Upper lobe of right lung (tissue), 1 donor: Measurements from ENCODE around the gene CRACR2A. TPM values are rescaled to one million over a fixed set of nuclear protein-coding genes. Genes with fewer than 3 reads are reported as not detected.

Experiments used
- ATAC-seq: fragments of 200-7000 bp; cut with Tn5 transposase; one replicate; pipeline ENCODE4 v1.9.1; 2020; ENCODE audit warnings: mild to moderate bottlenecking, moderate library complexity
- DNase-seq: peaks from one replicate; pipeline ENCODE4 v3.0.0-alpha.2; 2020
- H3K27ac ChIP-seq: fragments of 200-600 bp; one replicate; pipeline ENCODE4 v1.8.0; 2022
- H3K27me3 ChIP-seq: fragments of 200-600 bp; one replicate; pipeline ENCODE4 v1.8.0; 2022; ENCODE audit warnings: mild to moderate bottlenecking
- H3K36me3 ChIP-seq: fragments of 200-600 bp; one replicate; pipeline ENCODE4 v1.8.0; 2022
- H3K4me1 ChIP-seq: fragments of 200-600 bp; one replicate; pipeline ENCODE4 v1.8.0; 2022
- H3K4me3 ChIP-seq: fragments of 200-600 bp; one replicate; pipeline ENCODE4 v1.8.0; 2022; ENCODE audit warnings: mild to moderate bottlenecking
- H3K9me3 ChIP-seq: fragments of 200-600 bp; one replicate; pipeline ENCODE4 v1.8.0; 2022
- CTCF ChIP-seq: fragments of 200-600 bp; IDR thresholded peaks from one replicate; pipeline ENCODE4 v1.8.0; 2022; ENCODE audit warnings: antibody characterized with exemption
- intact Hi-C: fragments of 100-400 bp; cut with DNase I; formaldehyde crosslinking; loops from one replicate; pipeline ENCODE4 v1.11.0; 2022
- total RNA-seq: library from RNA; stranded (reverse); fragmentation: NEBNext Ultra II Directional; extraction: Animal tissue kit (Norgen Biotek cat#: 25700); gene quantifications from one replicate; pipeline ENCODE4 v1.2.1, GENCODE V29; 2021
- donor health status: DM: no; HTN: yes; CAD: no; lungs with severe emphysema.

Gene CRACR2A
- total RNA-seq, 1 donor from 2014 or later = 5.4 TPM

DNA sequence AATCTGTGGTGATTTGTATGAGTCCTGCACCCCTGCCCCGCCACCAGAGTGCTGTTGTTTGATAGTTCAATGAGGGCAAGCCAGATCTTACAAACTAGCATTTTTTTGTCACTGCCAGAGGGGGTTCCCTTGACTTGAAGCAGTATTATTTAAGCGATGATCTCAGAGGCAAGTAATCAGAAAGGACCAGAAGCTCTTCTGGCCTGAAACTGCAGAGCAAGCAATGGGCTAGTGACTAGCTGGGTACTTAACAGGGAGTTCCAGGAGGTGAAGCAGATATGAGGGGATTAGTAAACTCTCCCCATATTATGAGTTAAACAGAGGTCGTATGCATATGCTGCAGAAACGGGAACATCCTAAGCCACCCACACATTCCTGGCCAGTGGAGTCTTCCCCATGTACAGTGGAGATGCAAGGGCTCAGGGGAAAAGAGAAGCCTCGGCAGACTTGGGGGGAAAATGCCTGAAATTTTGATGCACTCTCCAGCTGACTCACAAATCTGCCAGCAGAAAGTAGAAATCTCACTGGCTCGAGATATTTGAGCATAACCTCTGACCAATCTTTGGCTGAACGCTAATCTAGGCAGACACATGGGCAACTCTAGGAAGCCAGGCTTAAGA is 8.3 kb upstream of the CRACR2A start:
- H3K4me1 ChIP-seq = no peaks in the 10 kb centered on the region
- no peak for TF ChIP-seq CTCF
- H3K36me3 ChIP-seq = no peaks in the 10 kb centered on the region
- no peaks in the 10 kb centered on the region for H3K9me3 ChIP-seq
- intact Hi-C loops = no loop called here
- no peak overlapping the region for H3K27ac ChIP-seq
- DNase-seq (no peak), ATAC-seq (peak; percentile 46)
- no peak overlapping the region for H3K4me3 ChIP-seq
- H3K27me3 ChIP-seq = no peaks in the 10 kb centered on the region

DNA sequence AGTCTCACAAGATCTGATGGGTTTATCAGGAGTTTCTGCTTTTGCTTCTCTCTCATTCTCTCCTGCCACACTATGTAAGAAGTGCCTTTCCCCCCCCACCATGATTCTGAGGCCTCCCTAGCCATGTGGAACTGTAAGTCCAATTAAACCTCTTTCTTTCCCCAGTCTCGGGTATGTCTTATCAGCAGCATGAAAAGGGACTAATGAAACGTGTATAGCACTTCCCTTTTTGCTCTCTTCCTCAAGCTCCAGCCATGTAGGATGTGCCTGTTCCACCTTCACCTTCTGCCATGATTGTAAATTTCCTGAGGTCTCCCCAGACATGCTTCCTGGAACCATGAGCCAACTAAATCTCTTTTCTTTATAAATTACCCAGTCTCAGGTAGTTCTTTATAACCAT is 7.0 kb upstream of the CRACR2A start:
- H3K27me3 ChIP-seq = no peaks in the 10 kb centered on the region
- TF ChIP-seq CTCF = no peak
- H3K4me1 ChIP-seq = no peaks in the 10 kb centered on the region
- no peak overlapping the region for H3K4me3 ChIP-seq
- H3K9me3 ChIP-seq = no peaks in the 10 kb centered on the region
- no peak for ATAC-seq
- H3K36me3 ChIP-seq = no peaks in the 10 kb centered on the region
- no peak overlapping the region for H3K27ac ChIP-seq
- intact Hi-C loops = no loop called here
- DNase-seq = no peak

- Histone ChIP-seq H3K36me3 (no peaks in the 10 kb centered on the region), H3K27me3 (no peaks in the 10 kb centered on the region), H3K9me3 (no peaks in the 10 kb centered on the region), H3K4me3 (no peak overlapping the region), H3K27ac (no peak overlapping the region), H3K4me1 (peaks cover 4% of the 10 kb centered on the region)
- no peak for TF ChIP-seq CTCF
- intact Hi-C loops = no loop called here
- DNase-seq = no peak
- ATAC-seq = no peak
These were observed 4.4 kb upstream of the CRACR2A start for GRCh38 chr12:3757261-3757660.

DNA sequence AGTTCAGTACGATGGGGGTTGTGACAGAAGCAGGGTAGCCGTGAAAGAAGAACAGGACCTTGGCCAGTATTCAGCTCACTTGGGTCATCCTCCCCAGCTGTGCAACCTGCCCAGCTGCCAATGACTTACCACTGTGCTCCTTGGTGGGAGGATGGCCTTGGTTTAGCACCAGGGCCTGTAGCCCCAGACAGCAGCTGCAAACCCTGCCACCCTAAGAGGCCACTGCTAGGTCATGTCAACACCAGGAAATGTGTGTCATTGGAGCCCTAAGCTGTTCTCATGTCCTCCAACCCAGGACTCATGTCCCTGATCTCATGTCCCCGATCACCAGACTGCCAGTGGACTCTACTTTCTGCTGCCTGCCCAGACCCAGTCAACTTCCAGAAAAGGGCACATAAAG is 3.0 kb upstream of the CRACR2A start:
- ATAC-seq (no peak), DNase-seq (no peak)
- no peak for TF ChIP-seq CTCF
- H3K4me1 ChIP-seq = peaks cover 8% of the 10 kb centered on the region
- no peaks in the 10 kb centered on the region for H3K9me3 ChIP-seq
- H3K27me3 ChIP-seq = no peaks in the 10 kb centered on the region
- no peaks in the 10 kb centered on the region for H3K36me3 ChIP-seq
- H3K27ac ChIP-seq = no peak overlapping the region
- intact Hi-C loops = no loop called here
- no peak overlapping the region for H3K4me3 ChIP-seq

DNA sequence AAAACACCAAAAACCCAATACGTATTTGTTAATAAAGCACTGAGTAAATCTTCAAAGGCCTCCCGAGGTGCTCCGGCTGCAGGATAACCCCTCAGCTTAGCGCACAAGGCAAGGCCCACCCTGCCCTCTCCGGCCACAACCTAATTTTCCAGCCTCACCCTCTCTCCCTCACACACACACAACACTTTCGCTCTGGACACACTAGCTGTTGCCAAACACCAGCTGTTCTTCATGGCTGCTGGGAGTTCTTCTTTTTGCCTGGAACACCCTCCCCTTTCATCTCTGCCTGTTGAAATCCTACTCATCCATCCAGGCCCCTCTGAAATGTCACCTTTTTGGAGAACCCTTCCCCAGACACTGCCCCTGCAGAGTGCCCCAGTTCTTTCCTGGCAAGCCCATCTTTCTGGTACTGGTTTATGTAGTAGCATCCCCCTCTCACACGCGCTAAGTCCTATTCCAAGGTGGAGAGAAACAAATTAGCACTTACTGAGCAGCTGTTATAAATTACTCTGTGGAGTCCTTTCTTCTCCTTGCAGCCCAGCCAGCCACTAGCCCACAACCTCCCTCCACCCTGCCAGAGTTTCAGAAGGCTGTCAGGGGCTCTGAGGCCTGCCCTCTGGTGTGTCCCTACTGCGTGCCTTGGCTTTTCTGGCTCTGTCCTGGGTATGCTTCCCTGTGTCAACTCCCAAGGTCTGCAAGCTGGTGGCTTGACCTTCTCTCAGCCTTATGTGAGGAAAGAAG is 805 bp upstream of the CRACR2A start:
- intact Hi-C loops = no loop called here
- peak; percentile 51 for ATAC-seq
- no peaks in the 10 kb centered on the region for H3K36me3 ChIP-seq
- H3K9me3 ChIP-seq = no peaks in the 10 kb centered on the region
- no peaks in the 10 kb centered on the region for H3K27me3 ChIP-seq
- no peak for TF ChIP-seq CTCF
- H3K4me3 ChIP-seq = peak overlapping the region; percentile 60
- peaks cover 8% of the 10 kb centered on the region for H3K4me1 ChIP-seq
- no peak for DNase-seq
- peak overlapping the region; percentile 82 for H3K27ac ChIP-seq
